HL-60 (cell line): ENCODE measurements around the gene ABCB10.
"Not testable (repeated sequence)": the region's sequence is repeated elsewhere in the genome, so short reads cannot be mapped to it uniquely, and the experiment has no call there.

ENCODE experiments used
- DNase-seq, 2 experiments: peaks; one replicate each; pipeline ENCODE4 v3.0.0-alpha.2; 2010 to 2020; ENCODE audit warnings: low read depth in 1 of 2, low spot score in 1 of 2
- H3K27ac ChIP-seq: fragments of 250-450 bp; sonication (Bioruptor Pico); replicated peaks from 2 replicates; pipeline ENCODE4 v1.5.1; 2020; ENCODE audit warnings: mild to moderate bottlenecking, moderate library complexity
- H3K27me3 ChIP-seq: fragments of 250-450 bp; sonication (Bioruptor Pico); 2 replicates; pipeline ENCODE4 v1.5.1; 2021; ENCODE audit warnings: mild to moderate bottlenecking, moderate library complexity; ENCODE audit not compliant: insufficient read depth, poor library complexity, severe bottlenecking
- H3K4me3 ChIP-seq: replicated peaks from 2 replicates; pipeline ENCODE4 v1.5.1; 2011; ENCODE audit warnings: mild to moderate bottlenecking, control low read depth, low read length; ENCODE audit not compliant: insufficient read depth
- GABPA ChIP-seq: IDR thresholded peaks from 2 replicates; pipeline ENCODE4 v1.6.1; 2012; ENCODE audit warnings: low read depth
- POLR2AphosphoS5 ChIP-seq: IDR thresholded peaks from 2 replicates; pipeline ENCODE4 v1.6.1; 2012; ENCODE audit warnings: low read depth
- SPI1 ChIP-seq: IDR thresholded peaks from 2 replicates; pipeline ENCODE4 v1.6.1; 2012; ENCODE audit warnings: low read depth, mild to moderate bottlenecking, borderline replicate concordance
- TF ChIP-seq, protein P1 (sequence below): IDR thresholded peaks from 2 replicates; pipeline ENCODE4 v1.6.1; 2012; ENCODE audit warnings: low read depth; ENCODE audit not compliant: insufficient replicate concordance
- TF ChIP-seq, protein P2 (sequence below): IDR thresholded peaks from one replicate; pipeline ENCODE4 v1.5.1; 2011; ENCODE audit warnings: low read length, control low read depth, inconsistent platforms; ENCODE audit not compliant: insufficient read depth

Gene ABCB10

DNA sequence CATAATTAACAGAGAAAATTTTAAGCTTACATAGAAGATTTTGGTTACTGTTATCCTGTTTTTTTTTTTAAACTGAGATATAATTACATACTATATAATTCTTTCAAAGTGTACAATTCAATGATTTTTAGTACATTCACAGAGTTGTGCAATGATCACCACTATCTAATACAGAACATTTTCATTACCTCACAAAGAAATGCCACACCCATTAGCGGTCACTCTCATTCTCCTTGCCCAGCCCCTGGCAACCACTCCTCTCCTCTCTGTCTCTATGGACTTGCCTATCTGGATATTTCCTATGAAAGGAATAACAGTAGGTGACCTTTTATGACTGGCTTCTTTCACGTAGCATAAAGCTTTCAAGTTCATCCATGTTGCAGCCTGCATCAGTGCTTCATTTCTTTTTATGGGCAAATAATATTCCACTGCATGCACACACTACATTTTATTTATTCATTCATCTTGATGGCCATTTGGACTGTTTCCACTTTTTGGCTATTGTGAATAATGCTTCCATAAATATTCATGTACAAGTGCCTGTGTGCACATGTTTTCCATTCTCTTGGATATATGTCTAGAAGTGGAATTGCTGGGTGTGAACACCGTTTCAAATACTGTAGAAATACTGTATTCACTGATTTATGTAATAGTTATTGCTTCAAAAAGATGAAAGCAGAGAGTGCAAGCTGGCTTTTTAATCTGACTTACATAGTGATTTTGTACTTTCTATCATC, 40.9 kb upstream of the ABCB10 start:
- Histone ChIP-seq H3K4me3 (no peak overlapping the region), H3K27me3 (no peaks in the 10 kb centered on the region), H3K27ac (no peak overlapping the region)
- no peak for DNase-seq
- TF ChIP-seq, protein P1, sequence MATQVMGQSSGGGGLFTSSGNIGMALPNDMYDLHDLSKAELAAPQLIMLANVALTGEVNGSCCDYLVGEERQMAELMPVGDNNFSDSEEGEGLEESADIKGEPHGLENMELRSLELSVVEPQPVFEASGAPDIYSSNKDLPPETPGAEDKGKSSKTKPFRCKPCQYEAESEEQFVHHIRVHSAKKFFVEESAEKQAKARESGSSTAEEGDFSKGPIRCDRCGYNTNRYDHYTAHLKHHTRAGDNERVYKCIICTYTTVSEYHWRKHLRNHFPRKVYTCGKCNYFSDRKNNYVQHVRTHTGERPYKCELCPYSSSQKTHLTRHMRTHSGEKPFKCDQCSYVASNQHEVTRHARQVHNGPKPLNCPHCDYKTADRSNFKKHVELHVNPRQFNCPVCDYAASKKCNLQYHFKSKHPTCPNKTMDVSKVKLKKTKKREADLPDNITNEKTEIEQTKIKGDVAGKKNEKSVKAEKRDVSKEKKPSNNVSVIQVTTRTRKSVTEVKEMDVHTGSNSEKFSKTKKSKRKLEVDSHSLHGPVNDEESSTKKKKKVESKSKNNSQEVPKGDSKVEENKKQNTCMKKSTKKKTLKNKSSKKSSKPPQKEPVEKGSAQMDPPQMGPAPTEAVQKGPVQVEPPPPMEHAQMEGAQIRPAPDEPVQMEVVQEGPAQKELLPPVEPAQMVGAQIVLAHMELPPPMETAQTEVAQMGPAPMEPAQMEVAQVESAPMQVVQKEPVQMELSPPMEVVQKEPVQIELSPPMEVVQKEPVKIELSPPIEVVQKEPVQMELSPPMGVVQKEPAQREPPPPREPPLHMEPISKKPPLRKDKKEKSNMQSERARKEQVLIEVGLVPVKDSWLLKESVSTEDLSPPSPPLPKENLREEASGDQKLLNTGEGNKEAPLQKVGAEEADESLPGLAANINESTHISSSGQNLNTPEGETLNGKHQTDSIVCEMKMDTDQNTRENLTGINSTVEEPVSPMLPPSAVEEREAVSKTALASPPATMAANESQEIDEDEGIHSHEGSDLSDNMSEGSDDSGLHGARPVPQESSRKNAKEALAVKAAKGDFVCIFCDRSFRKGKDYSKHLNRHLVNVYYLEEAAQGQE, result no peak
- TF ChIP-seq POLR2AphosphoS5, result no peak
- TF ChIP-seq, protein P2, sequence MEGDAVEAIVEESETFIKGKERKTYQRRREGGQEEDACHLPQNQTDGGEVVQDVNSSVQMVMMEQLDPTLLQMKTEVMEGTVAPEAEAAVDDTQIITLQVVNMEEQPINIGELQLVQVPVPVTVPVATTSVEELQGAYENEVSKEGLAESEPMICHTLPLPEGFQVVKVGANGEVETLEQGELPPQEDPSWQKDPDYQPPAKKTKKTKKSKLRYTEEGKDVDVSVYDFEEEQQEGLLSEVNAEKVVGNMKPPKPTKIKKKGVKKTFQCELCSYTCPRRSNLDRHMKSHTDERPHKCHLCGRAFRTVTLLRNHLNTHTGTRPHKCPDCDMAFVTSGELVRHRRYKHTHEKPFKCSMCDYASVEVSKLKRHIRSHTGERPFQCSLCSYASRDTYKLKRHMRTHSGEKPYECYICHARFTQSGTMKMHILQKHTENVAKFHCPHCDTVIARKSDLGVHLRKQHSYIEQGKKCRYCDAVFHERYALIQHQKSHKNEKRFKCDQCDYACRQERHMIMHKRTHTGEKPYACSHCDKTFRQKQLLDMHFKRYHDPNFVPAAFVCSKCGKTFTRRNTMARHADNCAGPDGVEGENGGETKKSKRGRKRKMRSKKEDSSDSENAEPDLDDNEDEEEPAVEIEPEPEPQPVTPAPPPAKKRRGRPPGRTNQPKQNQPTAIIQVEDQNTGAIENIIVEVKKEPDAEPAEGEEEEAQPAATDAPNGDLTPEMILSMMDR, result no peak
- TF ChIP-seq SPI1, result no peak
- no peak for TF ChIP-seq GABPA

DNA sequence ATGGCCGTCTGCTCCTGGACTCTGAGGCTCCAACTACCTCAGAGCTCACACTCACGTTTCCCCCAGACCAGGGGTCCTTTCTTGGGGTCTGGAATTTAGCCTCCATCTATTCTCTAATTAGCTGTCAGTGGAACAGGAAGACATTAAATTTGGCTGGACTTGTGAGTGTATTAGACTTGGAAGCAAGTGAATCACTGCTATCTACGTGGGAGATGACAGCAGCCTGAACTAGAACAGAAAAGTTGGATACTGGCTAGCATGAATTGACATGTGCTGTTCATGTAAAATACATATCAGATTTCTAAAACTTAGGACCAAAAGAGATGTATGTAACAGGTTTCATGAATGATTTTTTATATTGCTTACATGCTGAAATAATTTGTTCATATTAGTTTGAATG, 39.4 kb upstream of the ABCB10 start:
- Histone ChIP-seq H3K27me3 (no peaks in the 10 kb centered on the region), H3K27ac (no peak overlapping the region), H3K4me3 (no peak overlapping the region)
- TF ChIP-seq, protein P2, result no peak
- TF ChIP-seq, protein P1, result no peak
- no peak for TF ChIP-seq GABPA
- TF ChIP-seq POLR2AphosphoS5, result no peak
- TF ChIP-seq SPI1, result no peak
- DNase-seq, result no peak

DNA sequence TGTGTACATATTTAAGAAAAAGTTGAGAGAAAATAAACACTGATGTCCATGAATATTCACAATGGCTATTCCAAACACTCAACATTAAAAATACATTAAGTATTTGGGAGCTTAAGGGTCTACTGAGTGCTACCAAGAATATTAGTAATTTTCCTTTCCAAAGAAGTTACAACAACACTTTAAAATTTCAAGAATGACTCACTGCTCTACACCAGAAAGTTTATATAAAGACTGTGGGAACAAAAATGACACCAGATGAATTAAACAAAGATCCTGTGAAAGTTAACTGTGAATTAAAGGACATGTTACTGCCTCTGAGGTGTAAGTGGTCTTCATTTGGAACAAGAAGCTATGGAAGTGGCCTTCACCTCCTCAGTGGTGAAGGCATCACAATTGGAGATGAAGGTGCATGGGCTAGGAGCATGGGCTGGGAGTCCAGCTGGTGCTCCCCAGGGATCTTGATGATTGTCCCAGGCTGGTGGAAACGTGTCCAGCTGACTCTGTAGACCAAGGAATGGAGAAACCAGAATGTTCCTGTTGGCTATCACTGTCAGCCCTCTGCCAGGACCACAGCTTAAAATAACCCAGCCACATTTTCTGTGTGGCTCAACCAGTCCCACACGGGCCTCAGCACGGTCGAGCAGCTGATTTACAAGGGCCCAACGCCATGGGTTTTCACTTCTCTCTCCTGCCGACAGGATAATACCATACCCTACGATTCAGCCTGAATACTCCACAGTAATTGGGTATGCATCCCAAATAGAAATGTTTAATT, 38.6 kb upstream of the ABCB10 start:
- Histone ChIP-seq H3K4me3 (no peak overlapping the region), H3K27ac (no peak overlapping the region), H3K27me3 (no peaks in the 10 kb centered on the region)
- no peak for DNase-seq
- no peak for TF ChIP-seq POLR2AphosphoS5
- TF ChIP-seq, protein P2, result no peak
- TF ChIP-seq SPI1, result no peak
- TF ChIP-seq, protein P1, result no peak
- no peak for TF ChIP-seq GABPA

DNA sequence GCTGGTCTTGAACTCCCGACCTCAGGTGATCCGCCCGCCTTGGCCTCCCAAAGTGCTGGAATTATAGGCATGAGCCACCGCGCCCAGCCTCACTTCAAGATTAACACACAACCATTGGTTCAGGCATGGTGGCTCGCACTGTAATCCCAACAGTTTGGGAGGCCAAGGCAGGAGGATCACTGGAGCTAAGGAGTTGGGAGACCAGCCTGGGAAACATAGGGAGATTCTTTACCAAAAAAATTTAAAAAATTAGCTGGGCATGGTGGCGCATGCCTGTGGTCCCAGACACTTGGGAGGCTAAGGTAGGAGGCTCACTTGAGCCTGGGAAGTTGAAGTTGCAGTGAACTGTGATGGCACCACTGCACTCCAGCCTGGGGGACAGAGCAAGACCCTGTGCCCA, 37.4 kb upstream of the ABCB10 start:
- not testable (repeated sequence) for H3K27ac ChIP-seq, H3K27me3 ChIP-seq, DNase-seq, H3K4me3 ChIP-seq
